Measurements from ENCODE around the gene SMDT1. TPM values are rescaled to one million over a fixed set of nuclear protein-coding genes. Genes with fewer than 3 reads are reported as not detected.
A peak's percentile ranks its signal among the peaks of the same experiment; 100 is the strongest.
"Not testable (repeated sequence)": the region's sequence is repeated elsewhere in the genome, so short reads cannot be mapped to it uniquely, and the experiment has no call there.

The SMDT1 gene
- total RNA-seq, 6 experiments from 2014 or later = 6.7 to 78.1 (median 60.9) TPM

GRCh38 chr22:42090596-42091454 lies 11.3 kb downstream of the SMDT1 start, which contains the start of gene NDUFA6:
Gene NDUFA6 (minus strand): TSS chr22:42090772. CDS start chr22:42090744, 28 bp downstream.
- H3K27me3 ChIP-seq = no peaks in the 10 kb centered on the region
- H3K4me1 ChIP-seq = peaks cover 0 to 13% (median 2%) of the 10 kb centered on the region in 4 donors
- H3K9me3 ChIP-seq = no peaks in the 10 kb centered on the region
- ATAC-seq (peak; percentile 94 to 99 (median 95)), DNase-seq (peak; percentile 98 to 99 (median 99))
- intact Hi-C loops (cut with DNase I) = no loop called here
- peak; percentile 92 for TF ChIP-seq POLR2A (IDR thresholded peaks at IDR 0.05)
- peak; percentile 96 to 98 (median 96) for TF ChIP-seq CTCF (IDR thresholded peaks at IDR 0.05)
- WGBS (ENCODE audit: insufficient coverage, low coverage, low lambda C conversion rate, missing lambda C conversion rate) = under 1% methylated on average over 11 of the region's 71 CpGs
- peak within 1 kb of the TSS; percentile 88 to 99 (median 89) for H3K27ac ChIP-seq
- peaks cover 0 to 11% (median 5%) of the 10 kb centered on the region in 4 donors for H3K36me3 ChIP-seq
- peak within 1 kb of the TSS; percentile 64 to 95 (median 77) for H3K4me3 ChIP-seq

- Histone ChIP-seq H3K9me3 (no peaks in the 10 kb centered on the region), H3K27ac (peak overlapping the region; percentile 64 to 99 (median 80)), H3K36me3 (peaks cover 0 to 6% (median under 1%) of the 10 kb centered on the region in 4 donors), H3K4me3 (peak overlapping the region; percentile 62 to 95 (median 77)), H3K27me3 (no peaks in the 10 kb centered on the region), H3K4me1 (peaks cover 0 to 13% (median 2%) of the 10 kb centered on the region in 4 donors)
- intact Hi-C loops (cut with DNase I) = no loop called here
- 18% methylated on average over 7 of the region's 7 CpGs for WGBS (ENCODE audit: insufficient coverage, low coverage, low lambda C conversion rate, missing lambda C conversion rate)
- ATAC-seq = peak in 3 of 4 donors; percentile 2
- DNase-seq = no peak
- TF ChIP-seq CTCF (IDR thresholded peaks at IDR 0.05) (no peak), POLR2A (IDR thresholded peaks at IDR 0.05) (no peak)
These were observed 11.9 kb downstream of the SMDT1 start for GRCh38 chr22:42091455-42091782.

GRCh38 chr22:42101199-42101598 lies 21.7 kb downstream of the SMDT1 start:
- TF ChIP-seq POLR2A (IDR thresholded peaks at IDR 0.05) = no peak
- no peak for TF ChIP-seq CTCF (IDR thresholded peaks at IDR 0.05)
- H3K27ac ChIP-seq = no peak overlapping the region
- intact Hi-C loops (cut with DNase I) = no loop called here
- no peak overlapping the region for H3K4me3 ChIP-seq
- H3K27me3 ChIP-seq = no peaks in the 10 kb centered on the region
- H3K36me3 ChIP-seq = no peaks in the 10 kb centered on the region
- WGBS (ENCODE audit: insufficient coverage, low coverage, low lambda C conversion rate, missing lambda C conversion rate) = 95% methylated on average over 3 of the region's 3 CpGs
- H3K9me3 ChIP-seq = peaks cover 0 to 14% (median 2%) of the 10 kb centered on the region in 4 donors
- no peaks in the 10 kb centered on the region for H3K4me1 ChIP-seq
- DNase-seq (no peak), ATAC-seq (no peak)

GRCh38 chr22:42104332-42104860 lies 24.9 kb downstream of the SMDT1 start:
- intact Hi-C loops (cut with DNase I); H3K36me3 ChIP-seq; ATAC-seq; DNase-seq; H3K4me1 ChIP-seq; H3K27me3 ChIP-seq; H3K27ac ChIP-seq; H3K4me3 ChIP-seq: not testable (repeated sequence)
- 98% methylated on average over 4 of the region's 6 CpGs for WGBS (ENCODE audit: insufficient coverage, low coverage, low lambda C conversion rate, missing lambda C conversion rate)
- H3K9me3 ChIP-seq = peaks cover 0 to 14% (median 2%) of the 10 kb centered on the region in 4 donors

- WGBS (ENCODE audit: insufficient coverage, low coverage, low lambda C conversion rate, missing lambda C conversion rate) = 32% methylated on average over 3 of the region's 18 CpGs
- no peaks in the 10 kb centered on the region for H3K27me3 ChIP-seq
These were observed 29.3 kb downstream of the SMDT1 start for GRCh38 chr22:42108848-42109247.

More at GRCh38 chr22:42108848-42109247, 29.3 kb downstream of the SMDT1 start:
- Histone ChIP-seq H3K4me1 (peaks cover 0 to 3% (median 0%) of the 10 kb centered on the region in 4 donors), H3K9me3 (peaks cover 0 to 6% (median 0%) of the 10 kb centered on the region in 4 donors), H3K4me3 (no peak overlapping the region), H3K36me3 (no peaks in the 10 kb centered on the region), H3K27ac (no peak overlapping the region)
- intact Hi-C loops (cut with DNase I) = no loop called here
- ATAC-seq (no peak), DNase-seq (no peak)
- TF ChIP-seq POLR2A (IDR thresholded peaks at IDR 0.05) (no peak), CTCF (IDR thresholded peaks at IDR 0.05) (no peak)

Measured in right lobe of liver (tissue), 6 donors.